Effector CD8-positive, alpha-beta T cell (primary cell): Measurements from ENCODE around the gene SERINC5.
"Not testable (repeated sequence)": the region's sequence is repeated elsewhere in the genome, so short reads cannot be mapped to it uniquely, and the experiment has no call there.

Source experiments
- DNase-seq: peaks from one replicate; lab custom pipeline; 2025; lab: John Stamatoyannopoulos, UW
- total RNA-seq, 4 experiments: gene quantifications; one replicate each; lab custom pipeline; 2026; lab: John Stamatoyannopoulos, UW

The SERINC5 gene
- 24.1 to 185 (median 67.2) reads per million in 4 experiments for total RNA-seq

DNA sequence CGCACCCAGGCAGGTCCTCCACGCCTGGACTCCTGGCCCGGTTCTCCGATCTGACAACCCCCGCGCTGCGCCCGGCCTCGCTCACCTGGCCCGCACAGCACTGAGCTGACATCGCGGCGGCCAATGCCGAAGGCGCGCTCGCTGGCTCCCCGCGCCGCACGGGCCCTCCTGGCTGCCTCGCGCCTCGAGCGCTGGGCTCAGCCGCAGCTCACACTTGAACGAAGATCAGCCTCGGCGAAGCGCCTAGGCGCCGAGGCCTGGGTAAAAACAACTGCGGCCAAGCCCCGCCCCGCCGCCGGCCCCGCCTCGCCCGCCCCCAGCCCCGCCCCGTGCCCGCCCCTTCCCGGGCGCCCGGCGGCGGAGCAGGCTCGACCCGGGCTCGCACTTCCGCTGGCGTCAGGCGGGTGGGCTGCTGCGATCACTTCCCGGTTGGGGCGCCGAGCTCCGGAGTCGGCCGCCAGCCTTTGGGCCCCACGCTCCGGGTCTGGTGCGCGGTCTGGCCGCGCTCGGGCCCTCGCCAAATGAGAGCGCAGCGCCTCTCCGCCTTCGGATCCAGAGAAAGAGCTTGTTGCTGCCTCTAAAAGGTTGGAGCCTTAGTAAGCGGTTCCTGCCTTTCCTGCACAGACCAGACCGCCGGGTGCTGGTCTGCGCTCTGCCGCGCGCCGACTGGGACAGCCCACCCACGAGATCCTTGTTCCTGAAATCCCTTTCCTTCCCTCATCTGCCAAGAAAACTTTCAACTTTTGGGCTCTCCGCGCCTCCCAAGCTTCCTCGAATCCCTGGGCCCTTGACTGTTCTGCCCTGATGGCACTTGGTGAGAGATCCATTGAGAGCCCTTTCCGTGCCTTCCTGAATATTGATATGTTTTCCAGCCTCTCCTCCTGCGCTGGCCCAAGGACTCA is at the start of gene SERINC5:
Gene SERINC5, minus strand, starts transcription at position 238 of the 902 bp plus-strand sequence. Its CDS starts 126 bp downstream, at position 112.
- DNase-seq, result peak; percentile 79

DNA sequence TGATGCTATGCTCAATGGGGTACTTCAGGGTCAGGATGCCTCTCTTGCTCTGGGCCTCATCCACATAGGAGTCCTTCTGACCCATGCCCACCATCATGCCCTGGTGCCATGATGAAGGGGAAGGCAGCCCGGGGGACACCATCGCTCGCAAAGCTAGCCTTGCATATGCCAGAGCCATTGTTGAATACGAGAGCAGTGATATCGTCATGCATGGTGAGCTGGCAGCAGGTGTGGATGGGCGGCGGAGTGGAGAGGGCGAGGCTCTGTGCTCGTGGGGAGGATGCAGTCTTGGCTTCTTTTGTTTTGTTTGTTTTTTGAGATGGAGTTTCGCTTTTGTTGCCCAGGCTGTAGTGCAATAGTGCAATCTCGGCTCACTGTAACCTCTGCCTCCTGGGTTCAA is 46.8 kb upstream of the SERINC5 start:
- no peak for DNase-seq

DNA sequence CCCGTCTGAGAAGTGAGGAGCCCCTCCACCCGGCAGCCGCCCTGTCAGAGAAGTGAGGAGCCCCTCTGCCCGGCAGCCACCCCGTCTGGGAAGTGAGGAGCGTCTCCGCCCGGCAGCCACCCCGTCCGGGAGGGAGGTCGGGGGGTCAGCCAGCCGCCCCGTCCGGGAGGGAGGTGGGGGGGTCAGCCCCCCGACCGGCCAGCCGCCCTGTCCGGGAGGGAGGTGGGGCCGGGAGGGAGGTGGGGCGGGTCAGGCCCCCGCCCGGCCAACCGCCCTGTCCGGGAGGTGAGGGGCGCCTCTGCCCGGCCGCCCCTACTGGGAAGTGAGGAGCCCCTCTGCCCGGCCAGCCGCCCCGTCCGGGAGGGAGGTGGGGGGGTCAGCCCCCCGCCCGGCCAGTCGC is 45.5 kb upstream of the SERINC5 start:
- not testable (repeated sequence) for DNase-seq

DNA sequence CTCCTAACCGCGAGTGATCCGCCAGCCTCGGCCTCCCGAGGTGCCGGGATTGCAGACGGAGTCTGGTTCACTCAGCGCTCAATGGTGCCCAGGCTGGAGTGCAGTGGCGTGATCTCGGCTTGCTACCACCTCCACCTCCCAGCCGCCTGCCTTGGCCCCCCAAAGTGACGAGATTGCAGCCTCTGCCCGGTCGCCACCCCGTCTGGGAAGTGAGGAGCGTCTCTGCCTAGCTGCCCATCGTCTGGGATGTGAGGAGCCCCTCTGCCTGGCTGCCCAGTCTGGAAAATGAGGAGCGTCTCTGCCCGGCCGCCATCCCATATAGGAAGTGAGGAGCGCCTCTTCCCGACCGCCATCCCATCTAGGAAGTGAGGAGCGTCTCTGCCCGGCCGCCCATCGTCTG is 44.9 kb upstream of the SERINC5 start:
- not testable (repeated sequence) for DNase-seq

DNA sequence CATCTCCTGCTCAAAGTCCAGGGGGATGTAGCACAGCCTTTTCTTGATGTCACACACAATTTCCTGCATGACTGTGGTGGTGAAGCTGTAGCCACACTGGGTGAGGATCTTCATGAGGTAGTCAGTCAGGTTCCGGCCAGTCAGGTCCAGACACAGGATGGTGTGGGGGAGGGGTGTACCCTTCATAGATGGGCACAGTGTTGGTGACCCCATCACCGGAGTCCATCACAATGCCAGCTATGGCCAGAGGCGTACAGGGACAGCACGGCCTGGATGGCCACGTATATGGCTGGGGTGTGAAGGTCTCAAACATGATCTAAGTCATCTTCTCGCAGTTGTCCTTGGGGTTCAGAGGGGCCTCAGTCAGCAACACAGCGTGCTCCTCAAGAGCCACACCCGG is 44.3 kb upstream of the SERINC5 start:
- DNase-seq, result no peak

DNA sequence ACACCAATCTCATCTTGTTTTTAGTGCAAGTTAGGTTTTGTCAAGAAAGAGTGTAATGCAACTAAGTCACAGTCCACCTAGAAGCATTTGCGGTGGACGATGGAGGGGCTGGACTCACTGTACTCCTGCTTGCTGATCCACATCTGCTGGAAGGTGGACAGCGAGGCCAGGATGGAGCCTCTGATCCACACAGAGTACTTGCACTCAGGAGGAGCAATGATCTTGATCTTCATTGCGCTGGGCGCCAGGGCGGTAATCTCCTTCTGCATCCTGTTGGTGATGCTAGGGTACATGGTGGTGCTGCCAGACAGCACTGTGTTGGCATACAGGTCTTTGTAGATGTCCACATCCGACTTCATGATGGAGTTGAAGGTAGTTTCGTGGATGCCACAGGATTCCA is 43.8 kb upstream of the SERINC5 start:
- no peak for DNase-seq

DNA sequence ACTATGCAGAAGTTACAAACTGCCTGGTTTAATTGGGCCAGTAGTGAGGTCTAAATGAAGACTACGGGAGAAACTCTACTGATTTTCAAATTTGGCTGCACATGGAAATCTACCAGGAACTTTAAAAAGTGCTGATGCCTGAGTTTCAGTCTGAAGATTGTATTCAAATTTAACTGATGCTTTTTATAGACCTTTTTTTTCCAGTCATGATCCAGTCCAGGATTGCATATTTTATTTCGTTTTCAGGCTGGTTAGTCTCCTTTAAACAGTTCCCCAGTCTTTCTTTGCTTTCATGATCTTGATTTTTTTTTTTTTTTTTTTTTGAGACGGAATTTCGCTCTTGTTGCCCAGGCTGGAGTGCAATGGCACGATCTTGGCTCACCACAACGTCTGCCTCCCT is 40.3 kb upstream of the SERINC5 start:
- DNase-seq, result no peak

DNA sequence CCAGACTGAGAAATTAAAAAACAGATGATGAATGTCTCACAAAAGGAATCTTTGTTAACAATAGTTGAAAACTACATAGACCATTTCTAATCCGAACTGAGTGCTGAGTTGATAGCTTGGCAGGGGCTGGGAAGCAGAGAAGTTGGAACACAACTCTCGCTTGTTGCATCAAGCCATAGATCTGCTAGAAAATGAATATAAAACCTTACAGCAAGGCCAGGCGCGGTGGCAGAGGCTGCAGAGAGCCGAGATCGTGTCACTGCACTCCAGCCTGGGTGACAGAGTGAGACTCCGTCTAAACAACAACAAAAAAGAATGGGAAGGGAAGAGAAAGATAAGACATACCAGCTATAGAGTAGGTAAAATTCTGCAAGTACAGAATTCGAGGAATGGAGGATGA is 35.9 kb upstream of the SERINC5 start:
- no peak for DNase-seq

DNA sequence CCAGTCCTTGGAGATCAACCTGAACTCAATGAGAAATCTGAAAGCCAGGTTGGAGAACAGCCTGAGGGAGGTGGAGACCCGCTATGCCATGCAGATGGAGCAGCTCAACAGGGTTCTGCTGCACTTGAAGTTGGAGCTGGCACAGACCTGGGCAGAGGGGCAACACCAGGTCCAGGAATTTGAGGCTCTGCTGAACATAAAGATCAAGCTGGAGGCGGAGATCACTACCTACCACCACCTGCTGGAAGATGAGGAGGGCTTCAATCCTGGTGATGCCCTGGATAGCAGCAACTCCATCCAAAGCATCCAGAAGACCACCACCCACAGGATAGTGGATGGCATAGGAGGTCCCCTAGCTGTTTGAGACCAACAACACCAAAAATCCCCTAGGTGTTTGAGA is 33.5 kb upstream of the SERINC5 start:
- no peak for DNase-seq

DNA sequence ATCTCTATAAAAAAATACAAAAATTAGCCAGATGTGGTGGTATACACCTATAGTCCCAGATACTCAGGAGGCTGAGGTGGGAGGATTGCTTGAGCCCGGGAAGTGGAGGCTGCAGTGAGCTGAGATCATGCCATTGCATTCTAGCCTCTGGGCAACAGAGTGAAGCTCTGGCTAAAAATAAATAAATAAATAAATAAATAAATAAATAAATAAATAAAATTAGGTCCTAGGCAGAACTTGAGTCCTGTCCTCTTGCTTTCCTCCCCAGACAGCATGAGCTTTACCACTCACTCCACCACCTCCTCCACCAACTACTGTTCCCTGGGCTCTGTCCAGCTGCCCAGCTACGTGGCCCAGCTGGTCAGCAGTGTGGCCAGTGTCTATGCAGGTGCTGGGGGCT is 32.3 kb upstream of the SERINC5 start:
- no peak for DNase-seq

DNA sequence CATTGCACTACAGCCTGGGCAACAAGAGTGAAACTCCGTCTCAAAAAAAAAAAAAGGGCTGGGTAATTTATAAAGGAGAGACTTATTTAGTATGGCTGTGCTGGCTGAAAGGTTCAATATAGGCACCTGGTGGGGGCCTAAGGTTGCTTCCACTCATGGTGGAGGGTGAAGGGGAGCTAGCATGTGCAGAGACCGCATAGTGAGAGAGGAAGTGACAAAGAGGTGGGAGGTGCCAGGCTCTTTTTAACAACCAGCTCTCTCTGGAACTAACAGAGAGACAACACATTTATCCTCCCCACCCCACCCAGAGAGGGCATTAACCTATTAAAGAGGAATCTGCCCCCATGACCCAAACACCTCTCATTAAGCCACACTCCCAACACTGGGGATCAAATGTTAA is 28.9 kb upstream of the SERINC5 start:
- DNase-seq, result no peak

DNA sequence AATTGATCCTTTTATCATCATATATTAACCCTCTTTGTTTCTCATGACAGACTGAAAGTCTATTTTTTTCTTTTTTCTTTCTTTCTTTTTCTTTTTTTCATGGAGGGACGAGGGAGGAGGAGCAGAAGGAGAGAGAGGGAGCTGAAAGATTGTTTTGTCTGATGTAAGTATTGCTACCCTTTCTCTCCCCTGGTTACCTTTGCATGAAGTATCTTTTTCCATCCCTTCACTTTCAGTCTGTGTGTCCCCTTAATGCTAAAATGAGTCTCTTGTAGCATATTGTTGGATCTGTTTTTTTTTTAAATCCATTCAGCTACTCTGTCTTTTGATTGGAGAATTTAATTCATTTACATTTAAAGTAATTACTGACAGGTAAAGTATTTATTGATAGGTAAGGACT is 27.5 kb upstream of the SERINC5 start:
- DNase-seq, result no peak

DNA sequence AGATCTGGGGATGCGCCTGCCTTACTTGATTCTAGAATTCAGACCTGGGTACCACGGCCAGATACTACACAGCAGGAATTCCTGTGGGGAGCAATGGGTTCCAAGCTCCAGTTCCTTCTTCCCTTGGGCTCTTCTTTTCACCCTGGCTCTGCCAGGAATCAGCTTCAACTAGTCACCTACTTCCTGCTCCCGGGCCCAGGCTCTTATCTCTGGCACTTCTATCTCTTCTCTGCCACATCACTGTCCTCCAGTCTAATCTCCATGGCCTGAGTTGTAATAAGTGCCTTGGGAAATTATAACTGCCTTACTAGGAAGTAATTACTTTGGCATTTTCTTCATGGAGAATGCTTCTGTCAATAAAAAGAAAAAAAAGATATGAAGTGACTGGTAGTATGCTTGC is 26.2 kb upstream of the SERINC5 start:
- no peak for DNase-seq

DNA sequence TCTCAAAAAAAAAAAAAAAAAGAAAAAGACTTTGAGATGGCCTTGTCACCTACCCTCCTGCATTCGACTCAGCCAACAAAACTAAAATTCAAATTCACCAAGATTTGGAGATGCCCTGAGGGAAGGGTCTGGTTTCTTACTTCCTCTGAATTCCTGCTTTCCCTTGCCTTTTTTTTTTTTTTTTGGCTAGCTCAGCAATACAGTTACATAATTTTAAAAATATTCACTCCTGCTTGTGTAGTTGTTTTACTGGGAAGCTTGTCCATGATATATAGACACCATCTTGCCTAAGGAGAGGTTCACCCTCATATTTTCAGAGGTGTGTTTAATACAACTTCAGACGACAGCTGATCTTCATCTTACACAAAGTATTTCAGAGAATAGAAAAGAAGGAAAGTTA is 21.3 kb upstream of the SERINC5 start:
- DNase-seq, result no peak

DNA sequence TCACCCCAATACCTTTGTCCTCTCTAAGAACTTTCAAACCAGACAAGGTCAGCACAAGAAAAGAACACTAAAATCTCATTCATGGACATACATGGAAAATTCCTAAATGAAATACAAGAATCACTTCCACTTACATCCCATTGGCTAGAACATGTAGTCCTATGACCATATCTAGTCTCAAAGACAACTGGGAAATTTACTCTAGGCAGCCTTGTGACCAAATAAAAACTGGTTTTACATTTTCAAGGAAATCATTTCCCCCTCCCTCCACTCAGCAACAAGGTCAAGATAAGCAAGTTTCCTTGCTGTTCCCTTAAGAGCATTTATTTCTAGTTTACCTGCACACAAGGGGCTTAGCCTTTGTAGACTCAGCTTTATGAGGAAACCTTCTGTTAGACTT is 20.3 kb upstream of the SERINC5 start:
- no peak for DNase-seq

DNA sequence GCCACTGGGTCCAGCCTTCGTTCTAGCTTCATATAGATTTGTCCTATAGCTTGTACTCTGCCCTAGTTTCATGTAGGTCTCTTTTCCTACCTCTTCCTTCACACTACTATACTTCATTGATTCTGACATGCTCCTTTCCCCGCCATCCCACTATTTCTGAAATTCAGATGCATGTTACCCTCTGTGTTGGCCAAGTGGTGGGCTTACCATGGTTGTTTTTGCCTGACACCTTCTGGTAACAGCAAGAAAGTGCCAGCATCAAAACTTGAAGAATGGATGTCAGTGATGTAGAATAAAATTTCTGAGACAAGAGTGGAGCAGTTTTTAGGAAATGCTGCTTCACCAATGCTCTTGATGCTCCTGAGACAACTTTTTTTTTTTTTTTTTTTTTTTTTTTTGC is 19.5 kb upstream of the SERINC5 start:
- DNase-seq, result no peak

DNA sequence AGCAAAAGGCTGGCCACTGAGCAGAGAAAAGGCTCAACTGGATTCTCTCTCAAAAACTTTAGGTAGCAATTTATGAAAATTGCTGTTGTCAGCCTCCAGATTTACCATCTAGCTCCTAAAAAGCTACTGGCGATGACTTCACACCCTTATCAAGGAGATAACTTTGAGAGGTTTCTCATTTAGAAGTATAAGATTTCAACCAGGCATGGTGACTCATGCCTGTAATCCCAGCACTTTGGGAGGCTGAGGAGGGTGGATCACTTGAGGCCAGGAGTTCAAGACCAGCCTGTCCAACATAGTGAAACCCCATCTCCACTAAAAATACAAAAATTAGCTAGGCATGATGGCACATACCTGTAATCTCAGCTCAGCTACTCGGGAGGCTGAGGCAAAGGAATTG is 14.7 kb upstream of the SERINC5 start:
- not testable (repeated sequence) for DNase-seq

DNA sequence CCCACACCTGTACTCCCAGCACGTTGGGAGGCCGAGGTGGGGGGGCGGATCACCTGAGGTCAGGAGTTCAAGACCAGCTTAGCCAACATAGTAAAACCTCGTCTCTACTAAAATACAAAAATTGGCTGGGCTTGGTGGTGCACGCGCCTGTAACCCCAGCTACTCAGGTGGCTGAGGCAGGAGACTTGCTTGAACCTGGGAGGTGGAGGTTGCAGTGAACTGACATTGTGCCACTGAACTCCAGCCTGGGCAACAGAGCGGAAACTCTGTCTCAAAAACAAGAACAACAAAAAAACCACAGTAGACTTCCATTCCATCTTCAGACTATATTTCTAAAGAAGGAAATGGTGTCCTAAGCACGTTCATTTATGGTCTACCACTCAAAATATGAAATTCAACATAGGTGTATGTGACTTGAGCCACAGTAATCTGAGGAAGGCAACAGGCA is 14.2 kb upstream of the SERINC5 start:
- DNase-seq, result no peak

DNA sequence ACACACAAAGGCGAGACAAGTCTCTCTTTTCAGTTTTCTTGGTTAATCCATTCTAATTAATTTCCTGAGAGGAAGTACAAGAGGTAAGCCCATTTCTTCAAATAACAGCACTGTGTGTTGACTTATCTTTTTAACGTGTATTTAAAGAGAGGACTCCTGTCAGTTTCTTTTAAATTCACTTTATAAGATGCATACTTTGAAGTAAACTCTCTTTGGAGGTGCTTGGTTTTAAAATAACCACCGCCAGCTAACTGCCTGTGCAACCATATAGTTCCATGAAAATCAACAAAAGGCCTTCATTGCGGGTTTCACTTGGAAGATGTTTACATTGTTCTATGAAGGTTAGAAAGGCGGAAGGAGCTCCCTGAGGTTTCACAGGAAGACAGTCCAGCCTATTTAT is 13.1 kb upstream of the SERINC5 start:
- DNase-seq, result no peak

DNA sequence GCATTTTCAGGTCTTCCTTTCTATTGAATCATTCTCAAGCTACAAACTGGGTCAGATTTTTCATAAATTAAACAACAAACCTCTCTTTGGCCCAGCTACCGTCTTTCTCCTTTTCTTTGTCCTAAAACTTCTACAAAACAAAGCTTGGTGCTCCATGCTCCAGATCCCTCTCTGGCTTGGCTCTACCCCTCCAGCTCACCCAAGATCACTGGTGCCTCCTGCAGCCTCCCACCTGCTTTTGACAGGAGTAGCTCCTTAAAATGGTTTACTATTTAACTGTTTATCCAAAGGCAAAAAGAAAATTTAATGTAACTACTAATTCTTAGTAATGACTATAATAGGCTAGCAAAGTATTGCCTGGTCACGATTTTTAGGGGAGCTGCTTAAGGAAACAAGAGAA is 10.7 kb upstream of the SERINC5 start:
- no peak for DNase-seq

DNA sequence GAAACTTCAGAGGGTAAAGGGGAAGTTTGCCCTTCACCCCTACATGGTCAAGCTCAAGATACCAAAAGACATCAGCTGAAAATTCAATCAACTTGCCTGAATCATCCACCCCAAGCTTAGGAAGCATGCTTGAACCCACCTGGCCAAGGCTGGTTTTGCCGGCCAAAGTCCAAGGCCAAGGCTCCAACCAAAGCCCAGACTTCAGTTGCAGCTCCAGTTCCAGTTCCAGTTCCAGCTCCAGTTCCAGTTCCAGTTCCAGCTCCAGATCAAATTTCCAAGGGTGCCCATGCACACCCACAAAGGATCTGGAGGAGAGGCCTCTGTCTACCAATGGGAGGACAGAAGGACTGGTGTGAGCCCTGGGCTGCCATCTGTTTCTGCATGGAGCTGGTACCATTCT is 4.6 kb upstream of the SERINC5 start:
- DNase-seq, result no peak

DNA sequence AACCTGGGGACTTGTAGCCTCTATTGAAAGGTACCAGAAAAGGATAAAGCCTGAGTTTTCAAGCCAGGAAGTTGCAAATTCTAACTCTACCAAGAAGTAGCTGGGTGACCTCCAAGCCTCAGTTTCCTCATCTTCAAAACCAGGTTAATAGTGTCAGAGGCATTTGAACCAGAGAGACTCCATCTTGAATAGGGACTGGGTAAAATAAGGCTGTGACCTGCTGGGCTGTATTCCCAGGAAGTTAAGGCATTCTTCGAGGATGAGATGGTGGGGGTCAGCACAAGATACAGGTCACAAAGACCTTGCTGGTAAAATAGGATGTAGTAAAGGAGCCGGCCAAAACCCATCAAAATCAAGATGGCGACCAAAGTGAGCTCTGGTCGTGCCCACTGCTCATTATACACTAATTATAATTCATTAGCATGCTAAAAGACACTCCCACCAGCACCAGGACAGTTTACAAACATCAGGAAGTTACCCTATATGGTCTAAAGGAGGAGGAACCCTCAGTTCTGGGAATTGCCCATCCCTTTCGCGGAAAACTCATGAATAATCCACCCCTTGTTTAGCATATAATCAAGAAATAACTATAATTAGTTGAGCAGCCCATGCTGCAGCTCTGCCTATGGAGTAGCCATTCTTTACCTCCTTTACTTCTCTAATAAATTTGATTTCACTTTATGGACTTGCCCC is 3.8 kb upstream of the SERINC5 start:
- DNase-seq, result no peak

DNA sequence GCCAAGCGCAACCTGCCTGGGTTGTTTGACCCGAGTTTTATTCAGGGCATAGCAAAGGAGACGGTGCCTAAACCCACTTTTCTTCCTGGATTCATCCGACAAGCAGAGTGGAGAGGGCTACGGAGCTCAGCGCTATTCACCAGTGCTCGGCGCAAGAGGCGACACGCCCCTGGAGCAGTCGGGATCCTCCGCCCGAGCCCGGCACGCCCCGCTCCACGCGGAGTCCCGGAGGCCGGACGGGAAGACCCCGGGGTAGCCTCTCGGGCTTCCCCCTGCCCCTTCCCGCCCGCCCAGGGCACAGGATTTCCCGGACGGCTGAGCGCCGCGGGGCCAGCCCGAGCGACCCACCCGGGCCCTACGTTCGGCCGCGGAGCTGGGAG is 427 bp downstream of the SERINC5 start:
- DNase-seq, result peak; percentile 35
